ENCODE results near the gene UBE2G1. TPM values are rescaled to one million over a fixed set of nuclear protein-coding genes. Genes with fewer than 3 reads are reported as not detected.
"Not testable (repeated sequence)": the region's sequence is repeated elsewhere in the genome, so short reads cannot be mapped to it uniquely, and the experiment has no call there.

UBE2G1 gene
- total RNA-seq, 1 donor from 2014 or later, result 43.4 TPM

DNA sequence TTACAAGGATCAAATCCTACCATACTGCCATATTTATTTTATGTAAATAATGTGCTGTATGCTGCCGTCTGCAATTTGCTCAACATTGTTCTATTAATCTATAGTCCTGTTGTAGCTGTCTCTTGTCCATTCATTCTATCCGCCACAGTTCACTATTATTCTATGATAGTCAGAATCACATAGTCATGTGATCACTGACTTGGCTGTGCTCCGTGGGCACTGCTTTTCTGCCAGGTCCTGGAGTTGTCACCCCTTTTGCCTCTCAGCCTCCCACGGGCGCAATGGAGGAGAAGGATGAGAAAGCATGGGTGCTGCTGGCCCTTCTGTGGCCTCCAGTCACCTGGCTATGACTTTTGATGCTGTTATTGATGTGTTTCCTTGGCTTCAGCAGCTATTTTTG, 65.4 kb downstream of the UBE2G1 start:
- DNase-seq, result no peak

DNA sequence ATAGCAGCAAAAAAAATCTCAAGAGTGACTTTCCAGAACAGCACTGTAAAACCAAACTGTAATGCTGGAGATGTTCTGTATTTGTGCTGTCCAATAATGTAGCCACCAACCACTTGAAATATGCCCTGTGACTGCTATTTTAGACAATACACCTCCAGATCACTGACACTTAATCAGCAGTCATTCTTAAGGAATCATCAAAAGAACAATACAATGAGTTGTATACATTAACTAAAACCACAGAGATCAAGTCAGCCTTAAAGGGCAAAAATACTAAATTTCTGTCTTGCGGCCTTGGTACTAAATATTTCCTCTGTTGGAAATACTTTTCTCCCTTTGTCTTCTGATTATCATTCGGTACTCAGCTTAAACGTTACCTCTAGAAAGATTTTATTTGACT, 69.1 kb downstream of the UBE2G1 start:
- DNase-seq, result no peak

DNA sequence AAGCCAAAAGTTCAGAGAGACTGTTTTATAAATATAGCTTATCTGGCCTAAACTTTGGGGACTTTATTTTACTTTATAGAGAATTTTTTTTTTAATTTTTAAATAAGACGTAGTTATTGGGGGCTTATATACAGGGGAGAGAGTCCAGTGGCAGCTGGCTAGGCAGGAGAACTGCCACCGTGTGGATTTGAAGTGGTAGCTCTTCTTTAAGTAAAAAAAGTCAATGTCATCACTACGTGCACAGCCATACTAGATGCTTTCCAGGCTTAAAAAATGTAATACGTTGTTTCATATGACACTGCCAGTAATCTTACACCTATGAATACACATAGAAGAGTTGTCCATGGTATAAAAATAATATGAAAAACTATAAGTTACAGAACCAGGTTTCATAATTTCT, 70.8 kb downstream of the UBE2G1 start:
- no peak for DNase-seq

DNA sequence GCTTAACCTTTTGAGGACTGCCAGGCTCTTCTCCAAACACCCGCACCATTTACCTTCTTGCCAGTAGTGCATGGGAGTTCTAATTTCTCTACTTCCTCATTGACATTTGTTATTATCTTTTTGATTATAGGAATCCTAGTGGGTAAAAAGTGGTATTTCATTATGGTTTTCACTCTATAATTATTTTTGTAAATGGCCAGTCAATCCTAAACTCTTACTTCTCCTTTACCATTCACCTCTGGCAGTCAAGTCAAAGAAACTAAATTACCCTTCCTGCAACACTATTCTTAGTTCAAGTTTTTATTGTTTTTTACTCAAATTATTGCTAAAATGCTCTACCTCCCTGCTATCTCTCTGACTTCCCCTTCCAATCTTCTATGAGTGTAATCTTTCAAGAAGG, 72.9 kb downstream of the UBE2G1 start:
- no peak for DNase-seq

DNA sequence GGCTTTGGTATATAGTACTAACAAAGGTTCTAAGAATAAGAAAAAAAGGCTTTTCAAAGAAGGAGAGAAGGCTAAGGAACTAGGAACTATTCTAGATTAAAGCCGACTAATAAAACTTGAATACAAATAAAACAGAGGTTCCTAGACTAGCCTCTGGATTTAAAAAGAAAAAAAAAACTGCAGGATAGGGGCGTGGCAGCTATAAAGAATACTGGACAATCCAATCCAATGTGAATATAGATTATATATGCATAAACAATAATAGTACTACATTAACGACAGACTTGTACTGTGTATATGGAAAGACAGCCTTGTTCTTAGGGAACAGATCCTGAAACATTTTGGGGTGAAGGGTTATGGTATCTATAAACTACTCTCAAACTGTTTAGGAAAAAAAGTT, 78.8 kb downstream of the UBE2G1 start:
- no peak for DNase-seq

DNA sequence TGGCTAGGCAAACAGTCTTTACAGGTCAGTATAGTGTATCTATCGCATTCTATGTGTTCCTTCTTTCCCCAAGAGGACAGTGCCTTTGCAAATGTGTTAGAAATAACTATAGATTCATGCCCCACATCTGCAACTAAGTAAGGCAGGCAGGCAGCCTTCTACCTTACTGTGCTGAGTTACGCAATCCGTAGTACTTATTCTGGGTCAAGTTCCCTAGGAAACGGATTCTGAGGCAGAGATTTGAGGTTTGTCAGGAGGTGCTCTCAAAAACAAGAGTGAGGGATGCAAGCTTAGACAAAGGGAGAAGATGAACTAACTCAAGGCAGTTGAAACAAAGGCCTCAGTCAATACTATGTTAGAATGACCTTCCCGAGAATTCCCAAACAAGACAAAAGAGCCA, 90.0 kb downstream of the UBE2G1 start:
- no peak for DNase-seq

DNA sequence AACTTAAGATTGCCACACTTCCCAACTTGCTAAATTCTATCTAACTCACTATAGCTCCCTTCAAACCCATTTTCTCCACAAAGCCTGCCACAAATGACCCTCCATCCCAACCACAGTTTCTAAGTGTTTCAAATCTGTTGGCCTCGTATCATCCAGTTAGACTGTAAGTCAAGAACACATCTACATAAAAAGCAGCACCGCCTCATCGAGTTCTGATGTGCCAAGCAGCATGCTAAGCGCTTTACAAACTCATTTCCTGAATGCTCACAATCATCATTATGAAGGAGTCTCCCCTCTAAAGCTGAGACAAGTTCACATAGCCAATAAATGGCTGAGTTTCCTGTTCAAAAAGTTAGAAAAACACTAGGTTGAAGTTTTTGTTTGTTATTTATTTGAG, 93.5 kb downstream of the UBE2G1 start:
- no peak for DNase-seq

DNA sequence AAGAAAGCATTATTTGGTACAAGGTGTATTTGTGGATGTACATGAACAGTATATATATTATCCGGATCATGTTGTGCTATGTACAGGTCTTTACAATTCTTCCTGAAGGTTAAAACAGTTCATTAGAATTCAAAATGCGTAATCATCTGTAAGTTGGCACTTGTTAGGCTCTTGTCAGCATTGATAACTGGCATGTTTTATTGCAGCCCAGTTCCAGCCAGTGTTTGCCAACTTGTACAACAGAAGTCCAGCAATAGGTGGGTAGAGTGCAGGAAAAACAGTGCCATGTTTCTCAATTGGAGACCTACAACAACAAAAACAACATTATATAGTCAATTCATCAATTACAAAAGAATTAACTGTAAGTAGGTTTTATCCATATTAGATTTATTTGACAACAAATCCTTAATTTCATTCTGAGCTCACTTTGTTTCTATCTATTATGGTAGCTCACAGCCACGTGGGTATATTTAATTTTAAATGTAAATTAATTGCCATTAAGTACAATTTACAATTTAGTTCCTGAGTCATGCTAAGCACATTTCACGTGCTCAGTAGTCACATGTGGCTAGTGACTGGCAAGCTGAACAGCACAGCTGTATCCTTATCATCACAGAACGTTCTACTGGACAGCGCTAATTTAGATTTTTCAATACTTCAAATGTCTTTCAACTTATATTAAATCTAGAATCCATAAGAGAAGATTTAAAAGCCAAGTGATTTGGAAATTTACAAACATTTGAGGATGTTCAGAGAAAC, 94.1 kb downstream of the UBE2G1 start:
- no peak for DNase-seq

DNA sequence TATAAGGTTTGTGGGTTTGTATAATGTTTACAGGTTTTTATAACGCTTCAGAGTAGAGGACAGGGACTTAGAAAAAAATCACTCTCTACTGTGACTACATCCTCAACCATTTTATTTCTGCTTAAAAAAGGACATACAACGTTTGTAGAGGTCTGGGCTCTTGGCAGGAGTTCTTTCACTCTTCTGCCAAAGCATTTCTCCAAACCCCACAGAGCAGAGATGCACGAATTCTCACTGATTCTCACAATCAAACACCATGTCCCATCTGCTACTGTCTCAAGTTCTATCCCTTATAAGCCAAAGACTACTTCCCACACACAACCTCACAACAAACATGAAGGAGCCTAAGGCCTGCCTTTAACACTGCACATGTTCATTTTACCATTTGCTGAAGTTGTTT, 95.7 kb downstream of the UBE2G1 start:
- no peak for DNase-seq

DNA sequence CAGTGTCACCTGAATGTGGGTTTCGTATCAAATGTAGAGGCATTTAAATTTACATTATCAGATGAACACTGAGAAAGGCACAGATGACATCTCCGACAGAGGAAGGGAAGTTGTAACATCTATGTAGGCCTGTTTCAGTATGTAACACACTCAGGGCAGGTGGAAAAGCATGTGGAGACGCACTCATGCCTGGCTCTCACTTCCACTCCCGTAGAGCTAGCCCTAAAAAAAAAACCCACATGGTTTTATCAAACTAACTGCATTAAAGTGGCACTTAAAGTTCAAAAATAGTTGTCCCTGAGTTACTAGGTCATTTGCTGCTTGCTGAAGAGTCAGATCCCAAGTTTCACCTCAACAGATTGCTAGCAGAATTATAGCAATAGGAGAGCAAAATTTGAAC, 96.6 kb downstream of the UBE2G1 start:
- no peak for DNase-seq

DNA sequence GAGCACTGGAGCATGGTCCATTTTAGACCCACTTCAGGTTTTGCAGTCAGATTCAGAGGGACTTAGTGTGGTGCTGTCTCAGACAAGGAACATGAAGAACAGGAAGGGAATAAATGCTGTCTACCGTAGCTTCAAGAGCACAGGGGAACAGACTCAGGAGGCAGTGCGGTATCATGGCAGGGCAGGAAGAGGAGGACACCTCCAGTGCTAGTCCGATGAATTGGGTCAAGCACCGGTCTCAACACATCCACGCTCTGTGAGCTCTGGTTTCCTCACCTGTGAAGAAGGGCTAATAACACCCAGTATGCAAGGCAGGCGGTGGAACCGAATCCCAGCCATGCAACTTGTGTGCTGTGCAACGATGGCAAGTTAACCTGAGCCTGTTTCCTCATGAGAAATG, 99.1 kb downstream of the UBE2G1 start:
- DNase-seq, result no peak

DNA sequence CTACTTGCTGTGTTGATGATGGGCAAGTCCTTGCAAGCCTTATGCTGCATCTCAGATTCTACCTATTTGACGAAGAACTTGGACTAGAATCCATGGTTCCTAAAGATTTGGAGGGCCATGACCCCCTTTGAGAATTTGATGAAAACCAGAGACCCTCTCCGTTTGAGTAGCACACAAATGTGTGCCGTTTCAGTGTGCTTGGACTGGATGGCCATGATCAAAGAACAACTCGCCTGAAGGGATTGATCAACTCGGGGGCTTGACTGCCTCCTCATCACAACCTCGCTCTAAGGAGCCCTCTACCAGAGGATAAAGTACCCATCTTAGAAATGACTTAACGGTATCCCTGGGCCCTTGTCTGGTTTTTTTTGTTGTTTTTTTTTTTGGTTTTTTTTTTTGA, 99.9 kb downstream of the UBE2G1 start:
- no peak for DNase-seq

DNA sequence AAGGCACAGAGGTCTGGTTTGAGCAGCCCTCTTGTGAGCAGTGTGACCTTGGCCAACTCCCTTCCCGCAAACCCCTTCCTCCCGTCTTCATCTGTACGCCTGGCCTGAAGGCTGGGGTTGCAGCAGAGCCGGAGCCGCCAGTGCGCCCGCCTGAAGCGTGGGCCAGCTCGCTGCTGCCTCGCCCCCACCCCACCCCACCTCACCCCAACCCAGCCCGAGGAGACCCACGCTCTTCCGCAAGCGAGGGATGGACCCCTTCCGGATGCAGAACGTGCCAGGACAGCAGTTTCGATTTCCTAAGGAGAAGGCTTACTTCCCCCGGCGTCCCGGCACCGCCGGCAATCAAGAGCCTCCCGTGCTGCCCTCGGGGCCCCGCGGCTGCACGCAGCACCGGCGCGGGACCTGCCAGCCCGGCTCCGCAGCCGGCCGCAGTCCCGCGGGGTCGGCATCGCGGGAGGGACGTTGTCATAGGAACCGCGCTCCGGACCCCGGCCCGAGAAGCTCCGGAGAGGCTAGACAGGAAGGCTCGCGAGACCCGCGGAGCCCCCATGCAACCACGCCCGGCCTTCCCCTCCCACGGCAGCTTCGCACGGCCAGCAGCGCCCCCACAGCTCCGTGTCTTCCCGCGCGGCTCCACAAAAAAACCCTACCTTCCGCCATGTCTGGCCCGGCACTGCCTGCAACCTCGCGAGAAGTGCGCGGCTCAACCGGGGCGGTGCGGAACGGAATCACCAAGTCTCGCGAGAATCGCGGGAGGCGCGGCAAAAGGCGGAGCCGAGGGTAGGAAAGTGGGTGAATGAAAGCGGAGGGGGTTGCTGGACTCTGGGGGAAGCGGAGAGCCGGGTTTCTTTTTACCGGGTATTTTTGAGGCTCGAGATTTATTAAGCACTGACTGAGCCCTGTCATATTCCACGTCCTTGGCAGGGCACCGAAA, 102.9 kb downstream of the UBE2G1 start, which contains the start of gene ANKFY1:
TSS of gene ANKFY1 (minus strand) at position 698 of the 934 bp plus-strand sequence. CDS start at position 660, 38 bp downstream.
- DNase-seq, result peak; percentile 94

DNA sequence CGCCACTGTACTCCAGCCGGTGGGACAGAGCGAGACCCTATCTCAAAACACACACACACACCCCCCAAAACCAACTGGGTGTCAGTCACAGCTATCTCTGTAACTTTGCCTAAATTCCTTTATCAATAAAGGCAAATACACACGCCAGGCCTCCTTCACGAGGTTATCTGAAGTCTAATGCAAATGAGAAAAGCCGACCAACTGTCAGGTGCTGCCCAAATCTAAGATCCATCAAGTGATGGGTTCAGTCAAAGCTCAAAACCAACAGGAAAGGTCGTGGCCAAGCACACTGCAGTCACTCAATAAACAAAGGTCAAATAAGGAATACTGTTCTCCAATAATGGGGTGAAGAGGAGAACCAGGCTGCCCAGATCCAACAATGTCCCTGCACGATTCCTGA, 103.8 kb downstream of the UBE2G1 start:
- DNase-seq, result no peak

DNA sequence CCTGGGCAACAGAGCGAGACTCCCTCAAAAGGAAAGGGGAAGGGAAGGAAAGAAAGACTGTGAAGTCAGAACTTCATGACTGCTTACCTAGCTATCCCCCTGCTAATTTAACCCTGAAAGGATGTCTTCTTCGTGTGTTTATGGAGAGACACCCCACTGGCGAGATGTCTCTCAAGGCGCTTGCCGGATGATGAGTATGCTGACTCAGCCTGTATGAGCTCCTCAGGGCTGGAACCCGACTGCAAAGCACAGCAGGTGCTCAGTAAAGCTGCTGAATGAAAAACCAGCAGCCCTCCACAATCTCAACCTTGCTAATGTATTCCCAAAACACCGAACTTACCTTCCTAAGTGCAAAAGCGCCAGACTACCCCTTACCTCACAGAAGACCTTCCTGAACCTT, 105.0 kb downstream of the UBE2G1 start:
- DNase-seq, result no peak

DNA sequence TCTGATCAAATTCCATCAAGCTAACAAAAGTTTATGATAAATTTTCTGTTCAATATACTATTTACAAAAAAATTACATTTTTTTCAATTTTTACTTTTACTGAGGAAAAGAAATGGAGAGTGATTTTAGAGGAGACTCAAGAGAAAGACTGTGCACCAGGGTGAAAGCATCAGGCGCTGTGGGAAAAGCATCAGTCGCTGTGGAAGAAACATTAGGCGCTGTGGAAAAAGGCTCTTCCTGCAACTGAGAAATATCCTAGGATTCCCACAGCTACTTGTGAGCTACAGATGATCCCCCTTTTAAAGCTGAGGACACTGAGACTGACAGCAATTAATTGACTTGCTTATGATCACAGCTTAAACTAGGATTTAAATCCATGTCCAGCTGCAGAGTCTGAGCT, 107.6 kb downstream of the UBE2G1 start:
- no peak for DNase-seq

DNA sequence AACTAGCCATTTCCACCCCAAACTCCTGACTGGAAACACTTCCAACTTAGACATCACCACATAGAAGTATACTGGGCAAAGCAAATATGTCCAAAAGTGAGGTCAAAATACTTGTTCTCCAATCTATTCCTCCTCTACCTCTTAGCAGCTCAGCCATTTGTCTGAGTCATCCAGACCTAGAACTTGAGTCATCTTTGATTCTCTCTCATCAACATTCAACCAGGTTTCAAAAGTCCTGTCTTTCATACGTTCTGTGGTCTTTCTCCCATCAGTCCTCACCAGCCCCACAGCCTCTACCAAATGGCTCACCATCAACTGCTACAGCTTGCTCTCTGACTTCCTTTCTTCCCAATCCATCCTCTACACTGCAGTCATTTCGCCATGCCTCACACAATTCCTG, 109.5 kb downstream of the UBE2G1 start:
- DNase-seq, result no peak

DNA sequence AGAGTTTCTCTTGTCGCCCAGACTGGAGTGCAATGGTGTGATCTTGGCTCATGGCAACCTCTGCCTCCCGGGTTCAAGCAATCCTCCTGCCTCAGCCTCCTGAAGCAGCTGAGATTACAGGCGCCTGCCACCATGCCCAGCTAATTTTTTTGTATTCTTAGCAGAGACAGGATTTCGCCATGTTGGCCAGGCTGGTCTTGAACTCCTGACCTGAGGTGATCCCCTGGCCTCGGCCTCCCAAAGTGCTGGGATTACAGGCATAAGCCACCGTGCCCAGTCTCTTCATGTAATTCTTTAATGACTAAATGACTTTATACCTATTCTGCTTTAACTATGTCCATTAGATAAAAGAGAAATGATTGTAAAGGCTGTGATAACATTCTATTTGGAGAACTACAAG, 111.2 kb downstream of the UBE2G1 start:
- DNase-seq, result not testable (repeated sequence)

DNA sequence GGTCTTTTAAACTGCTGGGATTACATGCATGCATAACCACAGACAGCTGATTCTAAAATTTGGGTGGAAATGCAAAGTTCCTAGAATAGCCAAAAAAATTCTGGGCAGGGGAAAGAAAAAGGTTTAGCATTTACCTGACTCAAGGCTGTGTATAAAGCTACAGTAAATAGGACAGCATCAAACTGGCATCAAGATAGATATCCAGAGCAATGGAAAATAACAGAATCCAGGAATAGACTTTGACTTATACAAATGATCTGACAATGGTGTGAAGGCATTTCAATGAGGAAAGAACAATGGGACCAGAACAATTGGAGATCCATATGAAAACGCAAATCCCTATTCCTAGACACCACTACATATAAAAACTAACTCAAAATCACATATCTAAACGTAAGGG, 115.6 kb downstream of the UBE2G1 start:
- DNase-seq, result no peak

DNA sequence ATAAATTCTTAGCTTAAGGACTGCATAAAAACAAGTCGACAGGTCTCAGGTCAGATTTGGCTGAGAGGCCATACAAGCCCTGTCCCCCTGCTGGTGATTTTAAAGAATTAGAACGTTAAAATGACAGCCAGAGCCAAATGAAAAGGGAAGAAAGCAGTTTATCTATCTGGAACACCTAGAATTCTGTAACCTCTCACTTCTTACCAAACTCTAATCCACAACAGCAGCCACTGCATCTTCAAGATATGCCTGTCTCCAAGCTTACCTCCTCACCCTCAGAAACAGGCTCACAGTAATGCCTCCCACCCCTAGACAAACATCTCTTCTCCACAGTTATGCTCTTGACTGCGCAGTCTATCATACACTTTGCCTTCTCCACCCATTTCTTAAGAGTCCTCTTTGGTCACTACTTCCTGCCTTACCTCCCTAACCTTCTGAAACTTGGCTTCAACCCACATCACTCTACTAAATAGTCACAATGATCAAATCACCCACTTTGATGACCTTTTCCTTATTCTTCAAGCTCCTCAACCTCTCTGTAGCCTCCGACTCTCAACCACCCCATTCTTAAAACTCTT, 116.9 kb downstream of the UBE2G1 start:
- DNase-seq, result no peak

DNA sequence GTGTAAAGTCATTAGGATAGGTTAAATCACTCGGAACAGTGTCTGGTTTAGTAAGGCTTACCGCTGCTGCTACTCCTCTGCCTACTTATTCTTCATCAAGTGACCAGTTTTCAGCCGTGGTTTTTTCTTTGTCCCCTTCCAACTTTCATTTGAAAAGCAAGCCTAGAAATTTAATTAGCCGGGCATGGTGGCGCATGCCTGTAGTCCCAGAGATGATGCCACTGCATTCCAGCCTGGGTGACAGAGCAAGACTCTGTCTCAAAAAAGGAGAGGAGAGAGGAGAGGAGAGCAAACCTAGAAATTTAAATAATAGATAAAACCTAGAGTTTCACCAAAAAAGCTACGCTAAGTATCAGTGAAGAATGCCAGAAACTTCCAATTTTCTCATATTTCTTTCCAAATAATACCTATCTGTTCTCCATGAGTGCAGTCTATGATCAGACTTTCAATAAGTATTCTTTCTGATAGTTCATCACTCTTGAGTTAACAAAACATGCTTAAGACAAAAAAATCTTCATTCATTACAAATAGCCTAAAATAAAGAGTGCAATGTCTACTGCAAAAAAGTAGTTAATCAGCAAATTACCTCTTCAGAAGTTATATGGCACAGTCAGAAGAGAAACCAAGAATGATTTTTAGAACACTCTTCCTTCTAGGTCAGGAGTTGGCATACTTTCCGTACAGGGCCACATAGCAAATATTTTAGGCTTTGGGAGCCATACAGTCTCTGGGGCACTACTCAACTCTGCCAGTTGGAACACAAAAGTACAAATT, 117.8 kb downstream of the UBE2G1 start:
- no peak for DNase-seq

DNA sequence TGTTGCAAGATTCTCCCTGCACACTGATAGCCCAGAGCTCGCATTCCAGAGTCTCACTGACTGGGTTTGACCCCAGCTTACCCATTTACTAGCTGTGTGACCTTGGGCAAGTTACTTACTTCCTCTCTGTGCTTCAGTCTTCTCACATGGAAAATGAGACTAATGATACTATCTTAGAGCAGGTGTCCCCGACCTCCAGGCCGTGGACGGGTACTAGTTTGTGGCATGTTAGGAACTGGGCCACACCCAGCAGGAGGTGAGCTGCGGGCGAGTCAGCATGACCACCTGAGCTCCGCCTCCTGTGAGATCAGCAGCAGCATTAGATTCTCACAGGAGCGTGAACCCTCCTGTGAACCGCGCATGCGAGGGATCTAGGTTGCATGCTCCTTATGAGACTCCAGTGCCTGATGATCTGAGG, 118.5 kb downstream of the UBE2G1 start:
- no peak for DNase-seq

Measured in occipital lobe (tissue), 2 donors.